GM12892 (cell line): ENCODE data around the gene TFAP2E.
A peak's percentile ranks its signal among the peaks of the same experiment; 100 is the strongest.

Experiments used
- DNase-seq: peaks from one replicate; pipeline ENCODE4 v3.0.0; 2011; ENCODE audit not compliant: insufficient read length
- FAIRE-seq: peaks from 2 replicates; lab custom pipeline; 2011; peaks lifted over from hg19 to GRCh38; lab: Jason Lieb, UNC
- POLR2A ChIP-seq: IDR thresholded peaks from 2 replicates; pipeline ENCODE4 v1.6.1; 2011; ENCODE audit warnings: low read depth, low read length, control low read depth
- POLR2AphosphoS5 ChIP-seq: IDR thresholded peaks from 2 replicates; pipeline ENCODE4 v1.6.1; 2011; ENCODE audit warnings: low read depth, low read length, control low read depth
- TAF1 ChIP-seq: IDR thresholded peaks from 2 replicates; pipeline ENCODE4 v1.6.1; 2011; ENCODE audit warnings: low read depth, mild to moderate bottlenecking, control low read depth, low read length, borderline replicate concordance

Gene TFAP2E

GRCh38 chr1:35594005-35594760 lies 21.1 kb downstream of the TFAP2E start:
- TF ChIP-seq TAF1 = no peak
- no peak for TF ChIP-seq POLR2AphosphoS5
- TF ChIP-seq POLR2A = no peak
- FAIRE-seq (no peak), DNase-seq (no peak)

- no peak for DNase-seq
- no peak for FAIRE-seq
- TF ChIP-seq POLR2A = no peak
- TF ChIP-seq POLR2AphosphoS5 = no peak
- no peak for TF ChIP-seq TAF1
These were observed 22.6 kb downstream of the TFAP2E start for GRCh38 chr1:35595684-35596083.

DNA sequence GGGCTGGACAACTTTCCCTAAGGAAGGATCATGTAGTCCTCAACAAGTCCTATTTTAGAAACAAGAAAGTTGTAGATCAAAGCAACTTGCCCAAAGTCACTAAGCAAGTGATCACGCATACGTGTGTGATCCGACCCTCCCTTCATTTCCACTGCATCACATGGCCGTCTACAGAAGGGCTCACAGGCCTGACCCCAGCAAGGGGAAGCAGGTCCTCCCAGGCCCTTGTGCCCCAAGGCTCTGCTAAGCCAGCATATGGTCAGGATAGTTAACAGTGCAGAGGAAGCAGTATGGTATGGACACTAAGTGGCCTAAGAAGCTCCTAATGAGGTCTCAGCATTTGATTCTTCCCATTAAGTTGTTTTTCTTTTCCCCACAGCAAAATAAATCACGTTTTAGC lies 24.8 kb downstream of the TFAP2E start:
- FAIRE-seq (no peak), DNase-seq (no peak)
- TF ChIP-seq POLR2AphosphoS5 (peak; percentile 30; the same call in 1 of the 2 replicates), POLR2A (no peak)

DNA sequence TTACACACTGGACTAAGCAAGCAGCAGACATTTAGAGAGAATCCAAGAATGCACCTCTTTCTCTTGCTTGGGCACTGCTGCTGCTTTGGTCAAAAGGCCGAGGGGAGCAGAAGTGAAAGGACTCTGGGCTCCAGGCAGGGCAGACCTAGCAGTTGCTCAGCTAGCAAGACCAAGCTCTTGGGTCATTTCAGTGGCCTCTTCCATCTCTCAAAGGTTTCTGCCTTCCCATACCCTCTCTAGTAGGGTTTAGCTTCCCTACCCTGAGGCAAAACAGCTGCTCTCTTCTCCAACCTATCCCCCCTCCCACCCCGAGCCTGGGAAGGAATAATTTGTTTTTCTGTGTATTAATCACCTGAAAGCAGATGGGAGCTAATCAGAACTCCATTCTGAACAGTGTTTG lies 25.8 kb downstream of the TFAP2E start:
- TF ChIP-seq POLR2A = no peak
- TF ChIP-seq POLR2AphosphoS5 = peak; percentile 32; the same call in 1 of the 2 replicates
- no peak for TF ChIP-seq TAF1
- DNase-seq (no peak), FAIRE-seq (no peak)

- 0 out of 2 replicates have a peak, but pooled peaks have one; percentile 7 for TF ChIP-seq POLR2AphosphoS5
- TF ChIP-seq POLR2A = no peak
- FAIRE-seq = no peak
These were observed 26.3 kb downstream of the TFAP2E start for GRCh38 chr1:35599411-35599810.

DNA sequence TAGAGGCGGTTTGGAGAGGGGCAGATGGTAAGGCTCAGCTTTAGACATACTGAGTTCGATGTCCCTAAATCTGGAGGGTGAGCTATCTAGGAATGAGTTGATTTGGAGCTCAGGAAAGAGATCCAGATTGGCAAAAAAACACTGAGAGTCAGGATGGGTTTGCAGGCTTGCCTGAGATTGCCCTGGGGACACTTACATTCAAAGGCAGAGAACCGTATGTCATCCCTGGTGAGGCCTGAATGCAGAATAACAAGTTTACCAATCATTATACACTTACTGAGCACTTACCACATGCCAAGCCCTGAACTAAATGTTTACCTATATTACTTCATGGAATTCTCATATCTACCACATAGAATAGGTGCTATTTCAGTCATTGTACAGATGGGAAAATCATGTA lies 27.5 kb downstream of the TFAP2E start:
- FAIRE-seq (no peak), DNase-seq (no peak)
- TF ChIP-seq POLR2AphosphoS5 = no peak
- no peak for TF ChIP-seq TAF1
- TF ChIP-seq POLR2A = no peak

More at GRCh38 chr1:35599411-35599810, 26.3 kb downstream of the TFAP2E start:
- no peak for DNase-seq

GRCh38 chr1:35603468-35603867 lies 30.4 kb downstream of the TFAP2E start:
- TF ChIP-seq TAF1 = no peak
- TF ChIP-seq POLR2AphosphoS5 = no peak
- no peak for TF ChIP-seq POLR2A
- DNase-seq (no peak), FAIRE-seq (no peak)

GRCh38 chr1:35603941-35604340 lies 30.8 kb downstream of the TFAP2E start:
- FAIRE-seq = no peak
- TF ChIP-seq POLR2A (no peak), POLR2AphosphoS5 (no peak), TAF1 (no peak)
- no peak for DNase-seq

DNA sequence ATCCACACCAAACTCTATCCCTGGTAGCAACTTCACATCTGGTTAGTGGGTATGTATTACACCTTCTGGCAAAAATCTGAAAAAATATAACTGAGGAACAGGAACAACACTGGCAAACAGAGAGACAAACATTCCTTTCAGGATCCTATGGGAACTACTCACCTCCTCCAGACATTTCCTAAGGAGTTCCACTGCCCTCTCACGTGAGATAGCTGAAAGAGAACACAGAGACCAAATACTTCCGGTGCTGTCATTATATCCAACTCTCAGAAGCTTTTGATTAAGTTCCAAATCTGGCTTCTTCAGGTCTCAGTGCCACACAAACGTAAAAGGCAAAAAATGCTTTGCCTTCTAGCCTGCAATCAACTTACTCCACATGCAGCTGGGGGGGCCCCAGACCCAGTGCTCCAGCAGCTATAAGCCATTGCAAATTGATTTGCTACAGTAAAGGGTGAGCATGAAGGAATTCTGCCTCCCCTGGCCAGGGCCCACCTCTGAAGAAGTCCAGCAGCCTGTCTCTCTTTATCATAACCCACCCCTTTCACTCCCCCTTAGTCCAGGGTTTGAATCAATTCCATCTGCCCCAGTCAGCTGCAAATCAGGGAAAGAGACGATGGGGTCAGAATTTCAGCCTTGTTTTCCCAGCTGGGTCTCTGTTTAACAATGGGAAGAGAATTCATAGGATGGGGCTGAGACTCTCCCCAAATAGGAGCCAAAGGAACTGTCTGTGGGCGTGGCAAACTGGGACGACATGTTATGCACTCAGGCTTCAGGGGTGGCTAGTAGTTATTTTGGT lies 32.2 kb downstream of the TFAP2E start:
- no peak for FAIRE-seq
- DNase-seq = no peak
- TF ChIP-seq POLR2AphosphoS5 (no peak), TAF1 (no peak), POLR2A (no peak)

DNA sequence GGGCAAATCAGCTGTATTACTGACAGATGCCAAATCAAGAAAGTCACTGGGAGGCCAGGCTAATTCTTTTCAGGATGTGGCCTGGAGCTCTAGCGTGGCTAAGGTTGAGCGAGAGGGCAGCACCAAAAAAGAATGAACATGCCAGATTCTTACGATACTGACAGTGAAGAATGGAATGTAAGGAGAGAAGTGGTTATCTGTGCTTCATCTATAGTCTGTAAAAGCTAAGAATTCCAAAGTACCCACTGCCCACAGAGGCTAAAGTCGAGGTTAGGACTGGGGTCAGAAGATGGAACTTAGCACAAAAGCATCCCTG lies 32.7 kb downstream of the TFAP2E start:
- FAIRE-seq (no peak), DNase-seq (no peak)
- no peak for TF ChIP-seq TAF1
- no peak for TF ChIP-seq POLR2A
- no peak for TF ChIP-seq POLR2AphosphoS5

- FAIRE-seq (no peak), DNase-seq (no peak)
These were observed 38.5 kb downstream of the TFAP2E start for GRCh38 chr1:35611655-35612054.

DNA sequence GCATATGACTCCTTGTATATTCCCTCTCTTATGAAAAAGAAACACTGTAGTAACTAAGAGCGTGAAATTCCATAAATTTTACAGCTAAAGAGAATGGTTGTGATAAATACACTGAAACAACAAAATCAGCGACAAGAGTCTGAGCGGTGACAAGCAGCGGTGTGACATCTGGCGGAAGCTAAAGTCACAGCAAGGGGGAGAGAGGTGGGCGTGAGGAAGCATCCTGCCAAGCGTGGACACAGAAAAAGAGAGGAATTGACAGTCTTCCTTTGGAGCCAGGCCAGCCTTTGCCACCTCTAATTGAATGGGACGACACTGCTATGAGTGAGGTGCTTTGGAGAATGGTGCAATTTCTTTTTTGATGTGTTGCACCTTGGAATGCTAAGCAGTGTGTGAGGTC lies 42.3 kb downstream of the TFAP2E start:
- no peak for TF ChIP-seq POLR2A
- no peak for TF ChIP-seq POLR2AphosphoS5
- no peak for TF ChIP-seq TAF1
- no peak for DNase-seq
- no peak for FAIRE-seq

More at GRCh38 chr1:35611655-35612054, 38.5 kb downstream of the TFAP2E start:
- TF ChIP-seq POLR2A = no peak
- no peak for TF ChIP-seq TAF1
- TF ChIP-seq POLR2AphosphoS5 = no peak
